ACC112 (cell line): ENCODE data around the gene CYP2S1.
"Not testable (repeated sequence)": the region's sequence is repeated elsewhere in the genome, so short reads cannot be mapped to it uniquely, and the experiment has no call there.

Experiments used
- H2AFZ ChIP-seq: fragments of 200-600 bp; sonication (generic); one replicate; pipeline ENCODE4 v1.6.0; 2017; ENCODE audit warnings: antibody characterized with exemption, low read length; ENCODE audit not compliant: unreplicated experiment
- H3K27ac ChIP-seq: fragments of 200-600 bp; sonication (generic); 2 replicates; pipeline ENCODE4 v1.5.1; 2014; ENCODE audit warnings: low read depth, mild to moderate bottlenecking, antibody characterized with exemption, low read length, moderate library complexity
- H3K27me3 ChIP-seq: fragments of 200-600 bp; sonication (generic); 2 replicates; pipeline ENCODE4 v1.6.1; 2014; ENCODE audit warnings: mild to moderate bottlenecking, antibody characterized with exemption, low read length, moderate library complexity, mixed read lengths; ENCODE audit not compliant: insufficient read depth
- H3K36me3 ChIP-seq: fragments of 200-600 bp; sonication (generic); 2 replicates; pipeline ENCODE4 v1.6.1; 2016; ENCODE audit warnings: mild to moderate bottlenecking, antibody characterized with exemption, low read length, moderate library complexity, mixed read lengths; ENCODE audit not compliant: insufficient read depth
- H3K4me1 ChIP-seq: fragments of 200-600 bp; sonication (generic); one replicate; pipeline ENCODE4 v1.6.1; 2016; ENCODE audit warnings: low read length, mixed read lengths; ENCODE audit not compliant: insufficient read depth, unreplicated experiment, control insufficient read depth
- H3K4me3 ChIP-seq: fragments of 200-600 bp; sonication (generic); 2 replicates; pipeline ENCODE4 v1.5.1; 2014; ENCODE audit warnings: mild to moderate bottlenecking, low read depth, low read length
- H3K79me2 ChIP-seq: fragments of 200-600 bp; sonication (generic); one replicate; pipeline ENCODE4 v1.6.0; 2016; ENCODE audit warnings: low read length; ENCODE audit not compliant: control insufficient read depth, unreplicated experiment, insufficient read depth

CYP2S1 gene

GRCh38 chr19:41198559-41198958 lies 5.5 kb downstream of the CYP2S1 start:
- Histone ChIP-seq H3K27me3 (no peaks in the 10 kb centered on the region), H3K36me3 (no peaks in the 10 kb centered on the region), H2AFZ (no peak overlapping the region), H3K79me2 (no peaks in the 10 kb centered on the region), H3K4me3 (no peak overlapping the region), H3K4me1 (no peaks in the 10 kb centered on the region), H3K27ac (no peak overlapping the region)

GRCh38 chr19:41203371-41203770 lies 10.4 kb downstream of the CYP2S1 start:
- Histone ChIP-seq H3K36me3 (no peaks in the 10 kb centered on the region), H2AFZ (no peak overlapping the region), H3K4me3 (no peak overlapping the region), H3K79me2 (no peaks in the 10 kb centered on the region), H3K27me3 (no peaks in the 10 kb centered on the region), H3K27ac (no peak overlapping the region), H3K4me1 (peaks cover 6% of the 10 kb centered on the region)

- not testable (repeated sequence) for H3K27me3 ChIP-seq, H3K27ac ChIP-seq, H3K36me3 ChIP-seq, H3K79me2 ChIP-seq, H3K4me1 ChIP-seq, H2AFZ ChIP-seq, H3K4me3 ChIP-seq
Observed at GRCh38 chr19:41204338-41204737, 11.3 kb downstream of the CYP2S1 start.

- no peak overlapping the region for H3K27ac ChIP-seq
- H3K79me2 ChIP-seq: no peaks in the 10 kb centered on the region
- H3K27me3 ChIP-seq: no peaks in the 10 kb centered on the region
- peaks cover 6% of the 10 kb centered on the region for H3K4me1 ChIP-seq
- no peak overlapping the region for H3K4me3 ChIP-seq
- no peaks in the 10 kb centered on the region for H3K36me3 ChIP-seq
- no peak overlapping the region for H2AFZ ChIP-seq
Observed at GRCh38 chr19:41205995-41206394, 13.0 kb downstream of the CYP2S1 start.

- Histone ChIP-seq H3K79me2 (no peaks in the 10 kb centered on the region), H2AFZ (no peak overlapping the region), H3K4me3 (no peak overlapping the region), H3K4me1 (peaks cover 6% of the 10 kb centered on the region), H3K36me3 (no peaks in the 10 kb centered on the region), H3K27ac (no peak overlapping the region), H3K27me3 (no peaks in the 10 kb centered on the region)
Observed at GRCh38 chr19:41206456-41206855, 13.4 kb downstream of the CYP2S1 start.

- no peaks in the 10 kb centered on the region for H3K27me3 ChIP-seq
- H3K4me1 ChIP-seq: peaks cover 6% of the 10 kb centered on the region
- H3K4me3 ChIP-seq: no peak overlapping the region
- no peak overlapping the region for H3K27ac ChIP-seq
- no peak overlapping the region for H2AFZ ChIP-seq
- H3K79me2 ChIP-seq: no peaks in the 10 kb centered on the region
- H3K36me3 ChIP-seq: no peaks in the 10 kb centered on the region
Observed at GRCh38 chr19:41206926-41207750, 14.1 kb downstream of the CYP2S1 start.

- H3K27ac ChIP-seq: no peak overlapping the region
- H2AFZ ChIP-seq: no peak overlapping the region
- no peaks in the 10 kb centered on the region for H3K27me3 ChIP-seq
Observed at GRCh38 chr19:41214161-41214560, 21.1 kb downstream of the CYP2S1 start.

GRCh38 chr19:41217741-41218140 lies 24.7 kb downstream of the CYP2S1 start:
- peaks cover 36% of the 10 kb centered on the region for H3K79me2 ChIP-seq
- H3K4me3 ChIP-seq: no peak overlapping the region
- H3K4me1 ChIP-seq: peaks cover 21% of the 10 kb centered on the region
- no peaks in the 10 kb centered on the region for H3K27me3 ChIP-seq
- no peak overlapping the region for H2AFZ ChIP-seq
- peaks cover 12% of the 10 kb centered on the region; the same call in 1 of the 2 replicates for H3K36me3 ChIP-seq
- H3K27ac ChIP-seq: no peak overlapping the region

More at GRCh38 chr19:41214161-41214560, 21.1 kb downstream of the CYP2S1 start:
- Histone ChIP-seq H3K36me3 (no peaks in the 10 kb centered on the region), H3K4me3 (no peak overlapping the region), H3K79me2 (peaks cover 4% of the 10 kb centered on the region), H3K4me1 (no peaks in the 10 kb centered on the region)

- Histone ChIP-seq H2AFZ (no peak overlapping the region), H3K27ac (peak overlapping the region; percentile 91)
Observed at GRCh38 chr19:41218249-41218614, 25.2 kb downstream of the CYP2S1 start.

GRCh38 chr19:41218615-41219507 lies 25.8 kb downstream of the CYP2S1 start, which contains the start of gene AXL:
TSS of gene AXL (plus strand) at chr19:41219223. CDS start at chr19:41219393, 170 bp downstream.
- H3K36me3 ChIP-seq: peaks cover 12% of the 10 kb centered on the region; the same call in 1 of the 2 replicates
- H3K4me3 ChIP-seq: peak within 1 kb of the TSS; percentile 82
- H2AFZ ChIP-seq: no peak within 1 kb of the TSS
- peak within 1 kb of the TSS; percentile 91 for H3K27ac ChIP-seq
- H3K79me2 ChIP-seq: peaks cover 40% of the 10 kb centered on the region
- H3K4me1 ChIP-seq: peaks cover 32% of the 10 kb centered on the region
- H3K27me3 ChIP-seq: no peaks in the 10 kb centered on the region

More at GRCh38 chr19:41218249-41218614, 25.2 kb downstream of the CYP2S1 start:
- Histone ChIP-seq H3K27me3 (no peaks in the 10 kb centered on the region), H3K79me2 (peaks cover 38% of the 10 kb centered on the region), H3K4me3 (peak overlapping the region; percentile 82), H3K36me3 (peaks cover 12% of the 10 kb centered on the region; the same call in 1 of the 2 replicates), H3K4me1 (peaks cover 26% of the 10 kb centered on the region)
